GM21423 (cell line): ENCODE measurements around the gene PPP6R1.
"Not testable (repeated sequence)": the region's sequence is repeated elsewhere in the genome, so short reads cannot be mapped to it uniquely, and the experiment has no call there.

ENCODE experiments used
- ATAC-seq: cut with Tn5 transposase; IDR thresholded peaks from one replicate; pipeline ENCODE4 v1.9.1; 2021; ENCODE audit warnings: mild to moderate bottlenecking, moderate library complexity; ENCODE audit not compliant: unreplicated experiment

Gene PPP6R1

GRCh38 chr19:55227241-55228014 is 31.4 kb downstream of the PPP6R1 start:
- ATAC-seq = no peak

- ATAC-seq = no peak
These were observed 32.0 kb downstream of the PPP6R1 start for GRCh38 chr19:55226788-55227187.

GRCh38 chr19:55226273-55226672 is 32.5 kb downstream of the PPP6R1 start:
- ATAC-seq = no peak

DNA sequence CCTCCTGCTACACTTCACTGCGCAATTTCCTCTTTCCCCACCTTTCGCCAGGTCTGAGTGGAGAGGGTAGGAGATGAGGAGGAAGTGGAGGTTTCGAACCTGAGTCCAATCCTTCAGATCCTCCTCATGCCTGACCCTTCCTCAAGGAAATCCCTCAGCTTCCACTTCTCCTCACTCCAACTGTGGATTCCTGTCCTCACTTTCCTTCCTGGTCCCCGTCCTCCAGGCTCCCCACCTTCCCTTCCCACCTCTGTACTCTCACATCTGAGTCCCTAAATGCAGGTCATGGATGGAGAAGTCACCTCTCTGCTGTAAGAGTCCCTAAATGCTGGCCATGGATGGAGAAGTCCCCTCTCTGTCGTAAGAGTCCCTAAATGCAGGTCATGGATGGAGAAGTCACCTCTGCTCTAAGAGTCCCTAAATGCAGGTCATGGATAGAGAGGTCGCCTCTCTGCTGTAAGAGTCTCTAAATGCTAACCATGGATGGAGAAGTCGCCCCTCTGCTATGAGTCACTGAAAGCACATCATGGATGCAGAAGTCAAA is 33.3 kb downstream of the PPP6R1 start:
- ATAC-seq = no peak

GRCh38 chr19:55224679-55225414 is 34.0 kb downstream of the PPP6R1 start:
- not testable (repeated sequence) for ATAC-seq

GRCh38 chr19:55224038-55224665 is 34.7 kb downstream of the PPP6R1 start:
- no peak for ATAC-seq

GRCh38 chr19:55223291-55224037 is 35.4 kb downstream of the PPP6R1 start:
- no peak for ATAC-seq

DNA sequence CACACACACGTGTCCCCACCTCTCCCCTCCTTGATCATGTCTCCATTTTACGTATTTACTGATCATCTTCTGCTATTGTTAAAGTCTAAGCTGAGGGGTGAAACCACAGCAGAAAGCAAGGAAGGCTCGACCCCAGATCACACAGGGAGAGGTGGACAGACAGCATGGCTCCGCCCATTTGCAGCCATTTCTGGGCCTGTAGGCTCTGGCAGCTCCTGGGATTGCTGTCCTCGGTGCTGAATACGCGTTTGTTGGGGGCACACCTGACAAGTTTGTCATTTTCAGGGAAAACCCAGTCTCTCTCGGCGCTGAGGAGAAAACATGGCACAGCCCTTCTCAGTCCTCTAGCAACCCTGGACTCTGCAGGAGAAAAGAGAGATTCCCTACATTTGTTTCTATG is 38.3 kb downstream of the PPP6R1 start:
- no peak for ATAC-seq

DNA sequence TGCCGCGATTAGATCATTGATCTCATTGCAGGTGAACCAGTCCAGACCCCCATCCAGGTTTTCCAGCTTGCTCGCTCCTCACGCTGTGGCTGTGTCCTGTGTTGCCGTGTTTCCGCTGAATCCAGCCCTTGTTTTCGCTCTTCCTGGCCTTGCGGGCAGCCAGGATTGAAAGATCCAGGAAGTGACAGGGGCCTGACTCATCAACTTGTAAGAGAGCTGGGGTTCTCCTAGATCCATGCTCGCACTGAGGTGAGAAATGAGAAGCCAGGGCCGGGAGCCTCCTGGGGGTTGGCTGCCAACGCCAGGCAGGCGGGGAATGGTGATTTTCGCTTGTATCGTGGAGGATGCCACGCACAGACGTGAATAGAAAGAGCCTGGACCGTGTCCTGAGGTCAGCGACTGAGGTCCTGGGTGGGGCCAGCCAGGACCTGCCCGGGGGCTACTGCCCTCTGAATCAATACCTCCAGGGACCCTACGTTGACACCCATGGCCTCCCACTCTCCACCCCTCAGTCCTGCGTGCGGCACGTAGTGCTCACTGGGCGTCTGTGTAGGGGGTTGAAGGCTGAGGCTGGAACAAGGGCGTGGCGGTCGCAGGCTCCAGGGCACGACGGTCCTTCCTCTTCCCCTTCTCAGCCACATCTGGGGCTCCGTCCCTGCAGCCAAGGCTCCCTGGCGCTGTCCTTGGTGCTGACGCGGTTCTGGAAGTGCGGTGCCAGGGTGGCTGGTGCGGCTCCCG is 42.2 kb downstream of the PPP6R1 start:
- ATAC-seq = no peak

GRCh38 chr19:55213547-55213946 is 45.3 kb downstream of the PPP6R1 start:
- ATAC-seq = no peak

GRCh38 chr19:55212447-55212846 is 46.4 kb downstream of the PPP6R1 start:
- no peak for ATAC-seq

DNA sequence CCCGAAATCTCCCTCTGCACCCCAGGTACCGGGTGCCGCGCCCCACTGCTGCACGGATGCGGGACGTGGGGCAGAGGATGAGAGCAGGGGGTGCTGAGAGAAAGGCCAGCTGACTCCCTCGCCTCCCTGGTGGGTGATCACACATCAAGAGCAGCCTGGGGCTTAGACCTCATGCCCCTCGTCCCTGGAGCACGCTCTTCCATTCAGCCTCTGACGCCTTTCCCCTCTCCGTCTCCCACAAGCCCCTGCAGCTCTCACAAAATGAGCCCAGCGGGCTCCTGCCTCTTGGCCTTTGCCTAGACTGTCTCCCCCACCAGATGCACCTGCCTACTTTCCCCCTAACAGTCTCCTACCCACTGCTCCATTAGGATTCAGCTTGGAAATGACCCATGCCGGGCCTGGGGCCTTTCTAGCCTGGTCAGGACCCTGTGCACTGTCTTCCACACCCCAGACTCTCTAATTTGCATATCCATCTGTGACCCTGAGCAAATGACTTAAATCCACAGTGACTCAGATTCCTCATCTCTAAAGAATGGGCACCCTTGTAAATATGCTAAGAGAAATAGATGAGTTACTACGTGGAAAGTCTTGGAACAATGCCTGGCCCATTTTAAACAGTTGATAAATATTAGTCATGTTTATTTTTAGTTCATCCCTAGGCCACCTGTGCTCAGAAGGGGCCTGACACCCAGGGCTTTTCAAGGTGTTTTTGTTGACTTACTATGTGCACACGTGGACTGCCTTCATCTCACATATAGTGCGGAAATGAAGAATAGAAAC is 48.9 kb downstream of the PPP6R1 start:
- ATAC-seq = no peak

GRCh38 chr19:55208880-55209692 is 49.7 kb downstream of the PPP6R1 start, which contains the start of gene PTPRH:
PTPRH (minus strand) TSS chr19:55209501; CDS start chr19:55209433, 68 bp downstream.
- no peak for ATAC-seq

DNA sequence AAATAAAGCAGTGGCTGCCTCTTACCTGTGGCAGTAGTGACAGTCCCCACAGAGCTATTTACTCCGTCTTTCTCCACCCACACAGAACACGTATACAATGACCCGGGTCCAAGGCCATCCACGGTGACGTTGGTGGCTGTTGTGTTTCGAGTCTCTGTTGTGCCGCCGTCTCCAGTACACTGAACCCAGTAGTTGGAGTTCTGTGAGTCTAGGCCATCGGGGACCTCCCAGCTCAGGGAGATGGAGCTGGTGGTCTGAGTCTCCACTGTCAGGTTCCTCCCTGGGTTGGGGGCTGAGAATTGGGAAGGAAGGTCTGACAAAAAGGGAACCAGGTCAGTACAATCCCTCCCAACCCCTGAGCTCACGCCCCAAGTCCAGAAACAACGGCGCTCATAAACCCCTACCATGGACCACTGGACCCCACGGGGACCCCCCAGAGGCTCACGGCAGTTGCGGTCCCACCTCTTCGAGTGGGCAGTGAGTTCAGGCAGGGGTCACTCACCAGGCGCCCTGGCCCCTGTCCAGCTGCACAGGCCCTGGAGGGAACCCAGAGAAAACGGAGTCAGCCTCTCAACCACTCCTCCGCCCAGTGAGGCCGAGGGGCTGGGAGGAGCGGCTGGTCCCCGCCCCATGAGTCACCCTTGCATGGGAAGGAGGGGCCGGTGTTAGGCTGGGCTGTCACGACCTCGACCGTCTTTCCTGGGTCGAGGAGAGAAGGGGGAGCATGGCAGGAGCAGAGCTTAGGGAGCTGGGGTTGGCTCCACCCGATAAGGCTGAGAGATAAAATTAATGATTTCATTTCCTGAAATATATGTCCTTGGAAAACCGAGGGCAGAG is 51.9 kb downstream of the PPP6R1 start:
- no peak for ATAC-seq

- not testable (repeated sequence) for ATAC-seq
These were observed 56.6 kb downstream of the PPP6R1 start for GRCh38 chr19:55202199-55202598.

- no peak for ATAC-seq
These were observed 59.1 kb downstream of the PPP6R1 start for GRCh38 chr19:55199620-55200204.

DNA sequence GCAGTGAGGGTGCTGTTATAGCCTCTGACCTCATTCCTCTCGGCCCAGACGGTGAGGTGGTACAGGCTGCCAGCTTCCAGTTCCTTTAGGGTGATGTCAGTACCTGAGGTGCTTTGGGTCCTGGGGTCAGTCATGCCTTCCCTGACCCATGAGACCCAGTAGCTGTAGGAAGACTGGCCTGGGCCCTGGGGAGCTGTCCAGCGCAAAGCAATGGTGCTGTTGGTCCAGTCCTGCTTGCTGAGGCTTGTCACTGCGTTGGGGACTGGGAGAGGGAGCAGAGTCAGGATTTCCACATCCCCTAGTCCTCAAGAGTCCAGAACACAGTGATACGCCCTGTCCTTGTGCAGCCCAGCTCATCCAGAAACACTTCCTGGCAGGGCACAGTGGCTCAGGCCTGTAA is 60.2 kb downstream of the PPP6R1 start:
- ATAC-seq = no peak
